ENCODE measurements around the gene RERE. TPM values are rescaled to one million over a fixed set of nuclear protein-coding genes. Genes with fewer than 3 reads are reported as not detected.

The RERE gene
- total and polyA plus RNA-seq, 2 experiments from 2014 or later: 148 to 170 TPM

DNA sequence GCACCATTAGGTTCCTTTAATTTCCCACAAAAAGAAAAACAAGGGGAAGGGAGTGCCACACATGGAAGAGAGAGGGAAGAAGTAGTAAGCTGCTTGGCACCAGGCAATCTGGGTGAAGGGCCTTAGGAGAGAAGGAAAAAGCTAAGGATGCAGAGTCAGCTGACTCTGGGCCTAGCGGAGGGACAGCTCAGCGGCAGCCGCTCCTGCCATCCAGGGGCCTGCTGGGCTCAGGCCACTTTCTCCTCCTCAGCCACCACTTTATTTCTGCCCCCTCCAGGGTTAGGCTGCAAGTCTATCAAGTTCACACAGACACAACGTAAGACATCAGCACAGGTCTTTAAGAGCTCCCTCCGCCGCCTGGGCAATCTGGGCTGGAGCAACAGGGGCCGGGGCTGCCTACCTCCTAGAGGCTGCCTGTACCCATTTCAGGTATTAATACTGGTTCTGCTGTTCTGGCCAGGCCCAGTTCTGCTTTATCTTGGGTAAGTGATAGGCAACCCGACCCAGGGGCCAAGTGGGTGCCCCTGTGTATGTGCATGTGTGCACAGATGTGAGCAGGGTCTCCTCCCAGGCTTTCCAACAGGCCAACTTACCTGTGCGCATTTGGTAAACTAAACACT, 446.0 kb downstream of the RERE start (continued):
- TF ChIP-seq, protein P1, sequence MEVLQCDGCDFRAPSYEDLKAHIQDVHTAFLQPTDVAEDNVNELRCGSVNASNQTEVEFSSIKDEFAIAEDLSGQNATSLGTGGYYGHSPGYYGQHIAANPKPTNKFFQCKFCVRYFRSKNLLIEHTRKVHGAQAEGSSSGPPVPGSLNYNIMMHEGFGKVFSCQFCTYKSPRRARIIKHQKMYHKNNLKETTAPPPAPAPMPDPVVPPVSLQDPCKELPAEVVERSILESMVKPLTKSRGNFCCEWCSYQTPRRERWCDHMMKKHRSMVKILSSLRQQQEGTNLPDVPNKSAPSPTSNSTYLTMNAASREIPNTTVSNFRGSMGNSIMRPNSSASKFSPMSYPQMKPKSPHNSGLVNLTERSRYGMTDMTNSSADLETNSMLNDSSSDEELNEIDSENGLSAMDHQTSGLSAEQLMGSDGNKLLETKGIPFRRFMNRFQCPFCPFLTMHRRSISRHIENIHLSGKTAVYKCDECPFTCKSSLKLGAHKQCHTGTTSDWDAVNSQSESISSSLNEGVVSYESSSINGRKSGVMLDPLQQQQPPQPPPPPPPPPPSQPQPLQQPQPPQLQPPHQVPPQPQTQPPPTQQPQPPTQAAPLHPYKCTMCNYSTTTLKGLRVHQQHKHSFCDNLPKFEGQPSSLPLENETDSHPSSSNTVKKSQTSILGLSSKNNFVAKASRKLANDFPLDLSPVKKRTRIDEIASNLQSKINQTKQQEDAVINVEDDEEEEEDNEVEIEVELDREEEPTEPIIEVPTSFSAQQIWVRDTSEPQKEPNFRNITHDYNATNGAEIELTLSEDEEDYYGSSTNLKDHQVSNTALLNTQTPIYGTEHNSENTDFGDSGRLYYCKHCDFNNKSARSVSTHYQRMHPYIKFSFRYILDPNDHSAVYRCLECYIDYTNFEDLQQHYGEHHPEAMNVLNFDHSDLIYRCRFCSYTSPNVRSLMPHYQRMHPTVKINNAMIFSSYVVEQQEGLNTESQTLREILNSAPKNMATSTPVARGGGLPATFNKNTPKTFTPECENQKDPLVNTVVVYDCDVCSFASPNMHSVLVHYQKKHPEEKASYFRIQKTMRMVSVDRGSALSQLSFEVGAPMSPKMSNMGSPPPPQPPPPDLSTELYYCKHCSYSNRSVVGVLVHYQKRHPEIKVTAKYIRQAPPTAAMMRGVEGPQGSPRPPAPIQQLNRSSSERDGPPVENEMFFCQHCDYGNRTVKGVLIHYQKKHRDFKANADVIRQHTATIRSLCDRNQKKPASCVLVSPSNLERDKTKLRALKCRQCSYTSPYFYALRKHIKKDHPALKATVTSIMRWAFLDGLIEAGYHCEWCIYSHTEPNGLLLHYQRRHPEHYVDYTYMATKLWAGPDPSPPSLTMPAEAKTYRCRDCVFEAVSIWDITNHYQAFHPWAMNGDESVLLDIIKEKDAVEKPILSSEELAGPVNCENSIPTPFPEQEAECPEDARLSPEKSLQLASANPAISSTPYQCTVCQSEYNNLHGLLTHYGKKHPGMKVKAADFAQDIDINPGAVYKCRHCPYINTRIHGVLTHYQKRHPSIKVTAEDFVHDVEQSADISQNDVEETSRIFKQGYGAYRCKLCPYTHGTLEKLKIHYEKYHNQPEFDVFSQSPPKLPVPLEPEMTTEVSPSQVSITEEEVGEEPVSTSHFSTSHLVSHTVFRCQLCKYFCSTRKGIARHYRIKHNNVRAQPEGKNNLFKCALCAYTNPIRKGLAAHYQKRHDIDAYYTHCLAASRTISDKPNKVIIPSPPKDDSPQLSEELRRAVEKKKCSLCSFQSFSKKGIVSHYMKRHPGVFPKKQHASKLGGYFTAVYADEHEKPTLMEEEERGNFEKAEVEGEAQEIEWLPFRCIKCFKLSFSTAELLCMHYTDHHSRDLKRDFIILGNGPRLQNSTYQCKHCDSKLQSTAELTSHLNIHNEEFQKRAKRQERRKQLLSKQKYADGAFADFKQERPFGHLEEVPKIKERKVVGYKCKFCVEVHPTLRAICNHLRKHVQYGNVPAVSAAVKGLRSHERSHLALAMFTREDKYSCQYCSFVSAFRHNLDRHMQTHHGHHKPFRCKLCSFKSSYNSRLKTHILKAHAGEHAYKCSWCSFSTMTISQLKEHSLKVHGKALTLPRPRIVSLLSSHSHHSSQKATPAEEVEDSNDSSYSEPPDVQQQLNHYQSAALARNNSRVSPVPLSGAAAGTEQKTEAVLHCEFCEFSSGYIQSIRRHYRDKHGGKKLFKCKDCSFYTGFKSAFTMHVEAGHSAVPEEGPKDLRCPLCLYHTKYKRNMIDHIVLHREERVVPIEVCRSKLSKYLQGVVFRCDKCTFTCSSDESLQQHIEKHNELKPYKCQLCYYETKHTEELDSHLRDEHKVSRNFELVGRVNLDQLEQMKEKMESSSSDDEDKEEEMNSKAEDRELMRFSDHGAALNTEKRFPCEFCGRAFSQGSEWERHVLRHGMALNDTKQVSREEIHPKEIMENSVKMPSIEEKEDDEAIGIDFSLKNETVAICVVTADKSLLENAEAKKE (CRISPR knock-in tag; IDR thresholded peaks at IDR 0.05): no peak
- TF ChIP-seq ZNF114 (CRISPR knock-in tag; IDR thresholded peaks at IDR 0.05) (no peak), POLR2AphosphoS5 (IDR thresholded peaks at IDR 0.05; ENCODE audit: low read depth) (no peak), ZNF331 (CRISPR knock-in tag; IDR thresholded peaks at IDR 0.05; ENCODE audit: low read depth) (no peak)
- TF ChIP-seq, protein P2, sequence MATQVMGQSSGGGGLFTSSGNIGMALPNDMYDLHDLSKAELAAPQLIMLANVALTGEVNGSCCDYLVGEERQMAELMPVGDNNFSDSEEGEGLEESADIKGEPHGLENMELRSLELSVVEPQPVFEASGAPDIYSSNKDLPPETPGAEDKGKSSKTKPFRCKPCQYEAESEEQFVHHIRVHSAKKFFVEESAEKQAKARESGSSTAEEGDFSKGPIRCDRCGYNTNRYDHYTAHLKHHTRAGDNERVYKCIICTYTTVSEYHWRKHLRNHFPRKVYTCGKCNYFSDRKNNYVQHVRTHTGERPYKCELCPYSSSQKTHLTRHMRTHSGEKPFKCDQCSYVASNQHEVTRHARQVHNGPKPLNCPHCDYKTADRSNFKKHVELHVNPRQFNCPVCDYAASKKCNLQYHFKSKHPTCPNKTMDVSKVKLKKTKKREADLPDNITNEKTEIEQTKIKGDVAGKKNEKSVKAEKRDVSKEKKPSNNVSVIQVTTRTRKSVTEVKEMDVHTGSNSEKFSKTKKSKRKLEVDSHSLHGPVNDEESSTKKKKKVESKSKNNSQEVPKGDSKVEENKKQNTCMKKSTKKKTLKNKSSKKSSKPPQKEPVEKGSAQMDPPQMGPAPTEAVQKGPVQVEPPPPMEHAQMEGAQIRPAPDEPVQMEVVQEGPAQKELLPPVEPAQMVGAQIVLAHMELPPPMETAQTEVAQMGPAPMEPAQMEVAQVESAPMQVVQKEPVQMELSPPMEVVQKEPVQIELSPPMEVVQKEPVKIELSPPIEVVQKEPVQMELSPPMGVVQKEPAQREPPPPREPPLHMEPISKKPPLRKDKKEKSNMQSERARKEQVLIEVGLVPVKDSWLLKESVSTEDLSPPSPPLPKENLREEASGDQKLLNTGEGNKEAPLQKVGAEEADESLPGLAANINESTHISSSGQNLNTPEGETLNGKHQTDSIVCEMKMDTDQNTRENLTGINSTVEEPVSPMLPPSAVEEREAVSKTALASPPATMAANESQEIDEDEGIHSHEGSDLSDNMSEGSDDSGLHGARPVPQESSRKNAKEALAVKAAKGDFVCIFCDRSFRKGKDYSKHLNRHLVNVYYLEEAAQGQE (IDR thresholded peaks at IDR 0.05; ENCODE audit: unreplicated experiment): no peak
